ENCODE data around the gene COL8A1. TPM values are rescaled to one million over a fixed set of nuclear protein-coding genes. Genes with fewer than 3 reads are reported as not detected.
"Not testable (repeated sequence)": the region's sequence is repeated elsewhere in the genome, so short reads cannot be mapped to it uniquely, and the experiment has no call there.

COL8A1 gene
- polyA plus RNA-seq, 12 donors: 0.40 to 3.7 (median 0.70) TPM; not detected in 1

DNA sequence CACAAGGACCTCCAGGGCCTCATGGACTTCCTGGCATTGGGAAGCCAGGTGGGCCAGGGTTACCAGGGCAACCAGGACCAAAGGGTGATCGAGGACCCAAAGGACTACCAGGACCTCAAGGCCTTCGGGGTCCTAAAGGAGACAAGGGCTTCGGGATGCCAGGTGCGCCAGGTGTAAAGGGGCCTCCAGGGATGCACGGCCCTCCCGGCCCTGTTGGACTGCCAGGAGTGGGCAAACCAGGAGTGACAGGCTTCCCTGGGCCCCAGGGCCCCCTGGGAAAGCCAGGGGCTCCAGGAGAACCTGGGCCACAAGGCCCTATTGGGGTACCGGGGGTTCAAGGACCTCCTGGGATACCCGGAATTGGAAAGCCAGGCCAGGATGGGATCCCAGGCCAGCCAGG, 156.1 kb downstream of the COL8A1 start:
- no peak for DNase-seq

GRCh38 chr3:99795573-99795972, 157.2 kb downstream of the COL8A1 start:
- DNase-seq: no peak

DNA sequence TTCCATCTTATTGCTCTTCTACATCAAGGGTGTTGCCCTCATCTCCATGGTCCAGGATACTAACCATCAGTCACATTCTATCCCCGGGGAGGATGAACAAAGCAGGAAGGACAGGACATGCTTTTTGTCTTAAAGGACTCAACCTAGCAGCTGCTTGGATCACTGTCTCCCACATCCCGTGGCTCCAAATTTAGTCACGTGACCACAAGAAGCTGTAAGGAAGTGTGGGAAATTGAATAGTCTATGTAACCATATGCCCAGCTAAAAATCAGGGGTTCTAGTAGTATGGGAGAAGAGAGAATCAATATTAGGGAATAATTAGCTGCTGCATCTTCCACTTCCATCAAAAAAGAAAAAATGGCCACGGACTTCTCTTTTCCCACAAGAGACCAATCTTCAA, 161.0 kb downstream of the COL8A1 start:
- DNase-seq: no peak

DNA sequence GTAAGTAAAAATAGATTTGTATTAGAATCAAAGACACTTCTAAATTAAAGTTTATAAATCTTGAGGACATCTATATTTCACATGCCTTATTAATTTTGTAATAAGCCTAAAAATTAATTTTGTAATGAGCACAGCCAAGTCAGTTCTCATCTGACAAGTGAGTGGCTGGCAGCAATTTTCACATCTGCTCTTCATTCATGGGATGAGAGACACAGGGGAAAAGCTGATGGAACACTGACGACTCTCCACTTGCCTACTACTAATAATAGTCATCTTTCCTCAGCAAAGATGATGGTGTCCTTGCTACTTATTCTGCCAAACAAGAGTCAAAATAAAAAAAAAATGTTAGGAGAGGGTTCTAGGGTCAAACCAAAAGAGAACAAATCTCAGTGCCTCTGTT, 164.9 kb downstream of the COL8A1 start:
- DNase-seq: peak; percentile 44

DNA sequence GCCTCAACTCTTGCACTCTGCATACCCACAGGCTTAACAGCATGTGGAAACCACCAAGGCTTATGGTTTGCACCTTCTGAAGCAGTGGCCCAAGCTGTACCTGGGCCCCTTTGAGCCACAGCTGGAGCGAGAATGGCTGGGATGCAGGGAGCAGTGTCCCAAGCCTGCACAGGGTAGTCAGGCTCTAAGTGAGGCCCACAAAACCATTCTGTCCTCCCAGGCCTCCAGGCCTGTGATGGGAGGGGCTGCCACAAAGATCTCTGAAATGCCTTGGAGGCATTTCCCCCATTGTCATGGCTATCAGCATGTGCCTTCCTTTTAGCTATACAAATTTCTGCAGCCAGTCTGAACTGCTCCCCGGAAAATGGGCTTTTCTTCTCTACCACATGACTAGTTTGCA, 166.8 kb downstream of the COL8A1 start:
- DNase-seq: no peak

- peak; percentile 24 for DNase-seq
Measured at GRCh38 chr3:99808163-99808794, 169.9 kb downstream of the COL8A1 start.

- DNase-seq: no peak
Measured at GRCh38 chr3:99809565-99809964, 171.2 kb downstream of the COL8A1 start.

GRCh38 chr3:99810403-99810802, 172.0 kb downstream of the COL8A1 start:
- no peak for DNase-seq

- DNase-seq: no peak
Measured at GRCh38 chr3:99817047-99817436, 178.6 kb downstream of the COL8A1 start.

GRCh38 chr3:99817437-99818240, 179.2 kb downstream of the COL8A1 start, which contains the start of gene CMSS1:
CMSS1 (plus strand) TSS chr3:99817862.
- peak; percentile 95 for DNase-seq

- DNase-seq: no peak
Measured at GRCh38 chr3:99818818-99819217, 180.4 kb downstream of the COL8A1 start.

DNA sequence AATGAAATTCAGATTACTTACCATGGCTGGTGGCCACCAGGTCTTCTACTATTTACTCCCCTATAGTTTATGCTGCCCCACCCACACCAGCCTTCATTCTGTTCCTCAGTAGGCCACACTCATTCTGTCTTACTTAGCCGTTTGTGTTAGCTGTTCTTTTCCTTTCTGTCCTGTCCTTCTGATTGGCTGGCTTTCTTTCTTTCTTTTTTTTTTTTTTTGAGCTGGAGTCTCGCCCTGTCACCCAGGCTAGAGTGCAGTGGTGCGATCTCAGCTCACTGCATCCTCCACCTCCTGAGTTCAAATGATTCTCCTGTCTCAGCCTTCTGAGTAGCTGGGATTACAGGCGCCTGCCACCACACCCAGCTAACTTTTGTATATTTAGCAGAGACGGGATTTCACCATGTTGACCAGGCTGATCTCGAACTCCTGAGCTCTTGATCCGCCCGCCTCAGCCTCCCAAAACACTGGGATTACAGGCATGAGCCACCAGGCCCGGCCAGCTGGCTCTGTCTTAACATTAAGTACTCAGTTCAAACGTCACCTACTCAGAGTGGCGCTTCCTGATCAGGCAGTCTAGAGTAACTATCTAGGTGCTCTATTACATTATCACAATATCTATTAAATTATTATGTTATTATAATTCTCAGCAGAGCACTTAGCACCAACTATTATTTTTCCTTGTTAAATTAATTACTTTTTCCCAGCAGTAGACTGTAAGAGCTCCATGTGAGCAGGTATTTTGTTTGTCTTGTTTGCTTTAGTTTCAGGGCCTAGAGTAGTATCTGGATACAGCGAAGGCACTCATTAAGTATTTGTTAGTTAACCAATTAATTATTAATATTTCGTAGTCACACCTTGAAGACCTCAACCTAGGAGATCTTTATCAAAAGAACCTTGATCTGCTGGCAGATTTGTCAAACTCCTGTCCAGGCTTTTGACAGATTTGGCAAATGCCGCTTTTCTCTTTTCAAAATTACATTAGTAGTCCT, 185.6 kb downstream of the COL8A1 start:
- DNase-seq: no peak

DNA sequence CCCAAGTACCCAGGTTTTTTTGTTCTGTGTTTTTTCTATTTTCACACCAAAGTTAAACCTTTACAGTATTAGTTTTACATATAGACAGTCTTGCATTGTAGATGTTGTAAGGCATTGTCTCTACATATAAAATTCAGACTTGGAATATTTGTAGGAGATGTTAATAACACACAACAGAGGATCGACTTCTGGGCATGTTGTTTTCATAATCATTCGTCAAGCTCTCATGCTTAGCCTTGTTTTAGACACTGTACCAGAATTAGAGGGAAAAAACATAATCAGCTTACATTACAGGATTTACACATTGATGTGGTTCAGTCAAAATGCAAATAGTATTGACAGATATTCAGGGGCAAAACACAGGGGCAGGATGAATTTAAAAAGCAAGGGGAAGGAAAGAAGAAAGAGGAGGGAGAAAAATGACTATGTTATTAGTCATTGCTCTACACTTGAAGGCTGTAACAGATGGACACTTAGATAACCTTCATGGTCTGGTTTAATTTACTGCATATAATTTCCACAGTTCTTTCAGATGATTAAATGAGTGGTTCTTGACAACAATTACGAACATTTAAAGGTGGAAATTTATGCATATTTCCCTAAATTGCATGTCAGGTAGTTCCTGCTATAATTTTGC, 186.7 kb downstream of the COL8A1 start:
- DNase-seq: no peak

DNA sequence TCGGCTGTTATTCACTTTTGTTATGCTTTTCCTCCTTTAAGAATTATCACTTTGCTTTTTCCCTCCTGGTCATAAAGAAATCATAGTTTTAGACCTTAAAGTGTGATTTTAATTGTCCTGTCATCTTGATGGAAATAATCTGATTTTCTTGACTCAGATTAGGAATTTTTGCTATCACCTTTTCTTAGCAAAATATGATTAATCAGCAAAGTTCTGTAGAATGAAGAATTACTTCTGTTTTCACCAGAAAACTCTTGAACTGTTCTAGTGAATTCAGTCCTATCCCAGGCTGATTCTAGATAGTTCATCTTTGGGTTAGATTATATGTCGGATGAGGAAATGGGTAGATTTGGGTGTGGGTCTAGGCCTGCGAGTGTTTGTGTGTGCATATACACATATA, 191.4 kb downstream of the COL8A1 start:
- no peak for DNase-seq

DNA sequence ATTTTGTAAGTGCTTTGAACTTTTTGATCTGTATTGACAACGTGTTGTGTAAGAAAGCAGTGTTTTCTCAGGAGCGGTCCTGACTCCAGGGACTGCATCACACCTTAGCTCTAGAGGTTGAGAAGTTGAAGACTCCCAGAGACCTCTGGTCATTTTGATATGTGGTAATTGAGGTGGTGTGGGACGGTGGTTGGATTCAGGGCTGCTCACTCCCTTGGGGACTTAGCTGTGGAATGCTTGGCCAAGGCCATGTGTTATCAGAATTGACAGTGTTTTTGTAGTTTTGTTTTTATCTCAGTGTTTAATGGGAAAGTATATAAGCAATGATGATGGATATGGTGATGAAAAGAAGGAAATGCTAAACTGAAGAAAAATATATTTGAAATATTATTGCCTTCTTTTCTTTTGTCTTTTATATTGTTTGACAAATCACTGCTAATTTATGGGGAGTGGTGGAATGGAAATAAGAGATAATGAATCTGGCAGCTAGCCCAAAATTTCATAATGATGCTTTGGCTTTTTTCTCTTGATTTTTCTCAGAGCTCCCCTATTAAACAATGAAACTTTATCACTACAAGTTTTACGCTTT, 195.3 kb downstream of the COL8A1 start:
- peak; percentile 43 for DNase-seq

- DNase-seq: no peak
Measured at GRCh38 chr3:99834211-99834957, 196.0 kb downstream of the COL8A1 start.

DNA sequence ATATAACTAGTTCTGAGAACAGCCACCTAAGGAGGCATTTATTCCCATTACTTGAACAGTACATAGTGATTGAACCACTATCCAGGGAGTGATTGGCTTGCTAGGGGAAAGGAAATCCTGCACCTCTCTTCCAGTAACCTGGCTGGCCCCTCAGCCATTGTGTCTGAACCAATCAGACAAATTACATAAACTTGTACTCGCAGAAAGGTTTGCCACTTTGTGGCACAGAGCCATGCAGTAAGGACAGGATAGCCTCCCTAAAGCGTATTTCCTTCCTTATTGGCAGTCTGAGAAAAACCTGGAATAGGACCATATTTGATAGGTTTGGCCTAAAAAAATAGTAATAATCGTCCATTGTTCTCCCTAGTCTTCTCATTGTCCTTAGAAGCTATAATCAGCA, 198.3 kb downstream of the COL8A1 start:
- DNase-seq: no peak

GRCh38 chr3:99837715-99838114, 199.3 kb downstream of the COL8A1 start:
- no peak for DNase-seq

DNA sequence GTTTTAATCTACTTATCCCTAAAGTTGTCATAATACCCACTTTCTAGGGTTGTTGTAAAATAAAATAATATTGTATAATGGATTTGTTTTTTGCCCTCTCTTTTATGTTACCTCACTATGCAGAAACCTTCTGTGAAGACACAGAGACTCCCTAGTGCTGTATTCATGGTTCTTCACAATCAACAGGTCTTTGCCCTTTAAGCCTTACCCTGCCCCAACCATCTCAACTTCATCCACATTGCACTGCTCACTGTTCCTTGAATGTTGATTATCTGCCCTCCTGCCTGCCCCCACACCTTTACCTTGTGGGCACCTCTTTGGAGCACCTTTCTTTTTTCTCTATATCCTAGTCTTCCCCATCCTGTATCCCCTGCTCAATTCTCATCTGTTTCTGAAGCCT, 200.4 kb downstream of the COL8A1 start:
- no peak for DNase-seq

DNA sequence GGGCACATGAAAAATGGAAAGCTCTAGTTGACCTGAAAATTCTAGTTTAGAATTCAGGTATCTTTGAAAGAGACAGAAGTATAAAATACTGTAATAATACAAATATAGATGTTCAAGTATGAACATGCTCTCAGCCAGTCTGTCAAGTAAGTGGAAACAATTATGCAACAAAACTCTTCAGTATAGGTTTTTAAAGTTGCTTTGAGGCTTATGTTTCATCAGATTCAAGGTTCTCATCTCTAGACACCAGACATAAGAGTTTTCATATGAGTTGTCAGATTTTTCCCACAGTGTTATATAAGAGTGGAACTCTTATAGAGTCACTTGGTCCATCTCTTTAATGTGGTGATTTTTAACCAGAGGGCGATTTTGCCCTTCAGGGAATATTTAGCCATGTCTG, 201.2 kb downstream of the COL8A1 start:
- DNase-seq: no peak

DNA sequence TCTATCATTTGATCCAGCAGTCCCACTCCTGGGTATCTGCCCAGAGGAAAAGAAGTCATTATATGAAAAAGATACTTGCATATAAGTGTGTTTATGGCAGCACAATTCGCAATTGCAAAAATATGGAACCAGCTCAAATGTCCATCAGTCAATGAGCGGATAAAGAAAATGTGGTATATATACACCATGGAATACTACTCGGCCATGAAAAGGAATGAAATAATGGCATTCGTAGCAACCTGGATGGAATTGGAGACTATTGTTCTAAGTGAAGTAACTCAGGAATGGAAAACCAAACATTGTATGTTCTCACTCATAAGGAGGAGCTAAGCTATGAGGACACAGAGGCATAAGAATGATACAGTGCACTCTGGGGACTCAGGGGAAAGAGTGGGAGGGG, 203.6 kb downstream of the COL8A1 start:
- DNase-seq: not testable (repeated sequence)

Measured in muscle of arm (tissue), 12 donors.